ENCODE results near the gene NR3C2. TPM values are rescaled to one million over a fixed set of nuclear protein-coding genes. Genes with fewer than 3 reads are reported as not detected.

NR3C2 gene
- polyA plus RNA-seq, 3 donors = 0.09 to 0.27 (median 0.20) TPM

DNA sequence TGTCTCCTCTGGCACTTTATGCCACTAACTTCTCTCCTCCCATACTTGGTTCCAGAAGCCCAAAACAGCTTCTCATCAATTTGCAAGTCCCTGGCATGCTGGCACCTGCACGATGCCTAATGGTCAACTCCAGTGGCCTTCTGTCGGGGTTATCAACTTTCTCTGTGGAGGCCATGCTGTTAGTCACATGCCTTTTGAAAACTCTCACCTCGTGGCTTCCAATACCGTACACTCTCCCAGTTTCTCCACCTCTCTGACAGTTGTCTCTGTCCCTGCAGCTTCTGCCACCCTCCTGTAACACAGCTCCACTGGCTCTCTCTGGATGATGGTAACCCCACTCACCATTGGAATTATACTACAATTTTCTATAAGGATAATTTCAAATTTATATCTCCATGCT, 324.0 kb downstream of the NR3C2 start:
- H3K27me3 Mint-ChIP-seq (ENCODE audit: low read depth in 3 of 3) = no peaks in the 10 kb centered on the region
- Histone ChIP-seq H3K36me3 (replicated peaks in 1 of 2; ENCODE audit: control insufficient read depth in 1 of 2, insufficient read depth in 2 of 2, low read length in 2 of 2) (no peaks in the 10 kb centered on the region), H3K79me2 (ENCODE audit: insufficient read depth, low read length) (no peaks in the 10 kb centered on the region), H2AFZ (ENCODE audit: insufficient read depth, low read depth, low read length, poor library complexity, severe bottlenecking) (no peak overlapping the region), H4K20me1 (ENCODE audit: insufficient read depth, low read length) (no peaks in the 10 kb centered on the region), H3K4me2 (replicated peaks; ENCODE audit: extremely low read depth, low read length, poor library complexity, severe bottlenecking) (no peak overlapping the region), H3K4me1 (ENCODE audit: control insufficient read depth in 1 of 2, insufficient read depth in 2 of 2, low read length in 2 of 2) (no peaks in the 10 kb centered on the region), H3K27me3 (ENCODE audit: control insufficient read depth in 2 of 2, insufficient read depth in 2 of 2, low read length in 2 of 2) (no peaks in the 10 kb centered on the region), H3K9me3 (replicated peaks in 1 of 2; ENCODE audit: control insufficient read depth in 1 of 2, insufficient read depth in 1 of 2, low read length in 2 of 2) (peaks cover 11 to 14% of the 10 kb centered on the region in 2 donors), H3K4me3 (replicated peaks in 1 of 3; ENCODE audit: low read depth in 2 of 3, low read length in 3 of 3) (no peak overlapping the region), H3K27ac (ENCODE audit: low read depth in 1 of 2, low read length in 2 of 2) (no peak overlapping the region), H3K9ac (ENCODE audit: insufficient read depth, low read length, poor library complexity, severe bottlenecking) (no peak overlapping the region)
- H3K9me3 Mint-ChIP-seq = peaks cover 7 to 19% (median 13%) of the 10 kb centered on the region in 7 donors
- no peaks in the 10 kb centered on the region for H3K36me3 Mint-ChIP-seq
- TF ChIP-seq, protein P1, sequence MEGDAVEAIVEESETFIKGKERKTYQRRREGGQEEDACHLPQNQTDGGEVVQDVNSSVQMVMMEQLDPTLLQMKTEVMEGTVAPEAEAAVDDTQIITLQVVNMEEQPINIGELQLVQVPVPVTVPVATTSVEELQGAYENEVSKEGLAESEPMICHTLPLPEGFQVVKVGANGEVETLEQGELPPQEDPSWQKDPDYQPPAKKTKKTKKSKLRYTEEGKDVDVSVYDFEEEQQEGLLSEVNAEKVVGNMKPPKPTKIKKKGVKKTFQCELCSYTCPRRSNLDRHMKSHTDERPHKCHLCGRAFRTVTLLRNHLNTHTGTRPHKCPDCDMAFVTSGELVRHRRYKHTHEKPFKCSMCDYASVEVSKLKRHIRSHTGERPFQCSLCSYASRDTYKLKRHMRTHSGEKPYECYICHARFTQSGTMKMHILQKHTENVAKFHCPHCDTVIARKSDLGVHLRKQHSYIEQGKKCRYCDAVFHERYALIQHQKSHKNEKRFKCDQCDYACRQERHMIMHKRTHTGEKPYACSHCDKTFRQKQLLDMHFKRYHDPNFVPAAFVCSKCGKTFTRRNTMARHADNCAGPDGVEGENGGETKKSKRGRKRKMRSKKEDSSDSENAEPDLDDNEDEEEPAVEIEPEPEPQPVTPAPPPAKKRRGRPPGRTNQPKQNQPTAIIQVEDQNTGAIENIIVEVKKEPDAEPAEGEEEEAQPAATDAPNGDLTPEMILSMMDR (IDR thresholded peaks at IDR 0.05) = no peak
- whole genome bisulfite sequencing (ENCODE audit: insufficient coverage) = 96% methylated on average over 4 of the region's 4 CpGs
- intact Hi-C loops (cut with micrococcal nuclease) = no loop called here
- H3K27ac Mint-ChIP-seq = no peak overlapping the region
- H3K4me3 Mint-ChIP-seq = no peak overlapping the region
- peaks cover 2% of the 10 kb centered on the region for H3K4me1 Mint-ChIP-seq
- DNase-seq = no peak

DNA sequence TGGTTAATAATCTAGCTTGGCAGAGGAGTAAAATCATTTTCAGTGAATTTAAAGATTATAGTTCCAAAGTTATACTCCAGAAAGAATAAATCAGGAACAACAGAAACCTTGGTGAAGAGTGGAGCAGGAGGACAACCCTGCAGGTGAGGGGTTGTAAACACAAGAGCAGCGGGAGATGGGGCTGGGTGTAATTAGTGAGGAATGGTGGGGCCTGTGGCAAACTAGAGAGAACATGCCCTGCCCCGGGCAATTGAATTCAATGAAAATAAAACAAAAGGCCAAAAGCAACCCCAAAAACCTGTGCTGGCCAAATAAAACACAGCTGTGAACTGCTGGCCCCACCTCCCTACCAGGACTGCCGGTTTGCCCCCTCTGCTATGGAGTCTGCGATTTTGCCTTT, 325.2 kb downstream of the NR3C2 start:
- Histone ChIP-seq H4K20me1 (ENCODE audit: insufficient read depth, low read length) (no peaks in the 10 kb centered on the region), H3K27me3 (ENCODE audit: control insufficient read depth in 2 of 2, insufficient read depth in 2 of 2, low read length in 2 of 2) (no peaks in the 10 kb centered on the region), H3K27ac (ENCODE audit: low read depth in 1 of 2, low read length in 2 of 2) (no peak overlapping the region), H3K79me2 (ENCODE audit: insufficient read depth, low read length) (no peaks in the 10 kb centered on the region), H3K4me1 (ENCODE audit: control insufficient read depth in 1 of 2, insufficient read depth in 2 of 2, low read length in 2 of 2) (no peaks in the 10 kb centered on the region), H3K4me2 (replicated peaks; ENCODE audit: extremely low read depth, low read length, poor library complexity, severe bottlenecking) (no peak overlapping the region), H3K4me3 (replicated peaks in 1 of 3; ENCODE audit: low read depth in 2 of 3, low read length in 3 of 3) (no peak overlapping the region), H3K9ac (ENCODE audit: insufficient read depth, low read length, poor library complexity, severe bottlenecking) (no peak overlapping the region), H3K9me3 (replicated peaks in 1 of 2; ENCODE audit: control insufficient read depth in 1 of 2, insufficient read depth in 1 of 2, low read length in 2 of 2) (peaks cover 2 to 5% of the 10 kb centered on the region in 2 donors), H3K36me3 (replicated peaks in 1 of 2; ENCODE audit: control insufficient read depth in 1 of 2, insufficient read depth in 2 of 2, low read length in 2 of 2) (no peaks in the 10 kb centered on the region), H2AFZ (ENCODE audit: insufficient read depth, low read depth, low read length, poor library complexity, severe bottlenecking) (no peak overlapping the region)
- Mint-ChIP-seq H3K4me1 (peaks cover 2% of the 10 kb centered on the region), H3K9me3 (peaks cover 0 to 10% (median 2%) of the 10 kb centered on the region in 7 donors), H3K4me3 (no peak overlapping the region), H3K27me3 (ENCODE audit: low read depth in 3 of 3) (no peaks in the 10 kb centered on the region), H3K27ac (no peak overlapping the region), H3K36me3 (no peaks in the 10 kb centered on the region)
- WGBS (ENCODE audit: insufficient coverage) = 96% methylated on average over 4 of the region's 4 CpGs
- TF ChIP-seq, protein P1 (IDR thresholded peaks at IDR 0.05) = no peak
- no peak for DNase-seq
- intact Hi-C loops (cut with micrococcal nuclease) = no loop called here
